Measurements from ENCODE around the gene CCNT1.

The CCNT1 gene

DNA sequence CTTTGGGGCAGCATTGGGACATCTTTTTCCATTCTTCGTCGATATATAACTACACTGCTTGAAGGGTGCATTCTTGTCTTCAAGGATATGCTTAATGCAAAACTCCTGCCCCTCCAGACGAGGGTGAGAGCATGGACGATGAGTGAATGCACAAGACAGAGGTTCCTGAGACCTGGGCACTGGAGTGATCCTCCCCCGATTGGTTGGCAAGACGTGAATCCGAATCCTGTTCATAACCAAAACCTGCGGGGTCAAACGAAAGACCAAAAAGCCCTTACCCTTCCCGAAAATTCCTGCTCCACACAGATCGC lies 35.2 kb downstream of the CCNT1 start:
- H3K36me3 ChIP-seq: peaks cover 39% of the 10 kb centered on the region
- H3K4me1 ChIP-seq: no peaks in the 10 kb centered on the region
- H3K9me3 ChIP-seq: no peaks in the 10 kb centered on the region
- no peak for DNase-seq
- no peaks in the 10 kb centered on the region for H3K27me3 ChIP-seq
- TF ChIP-seq, protein P1, sequence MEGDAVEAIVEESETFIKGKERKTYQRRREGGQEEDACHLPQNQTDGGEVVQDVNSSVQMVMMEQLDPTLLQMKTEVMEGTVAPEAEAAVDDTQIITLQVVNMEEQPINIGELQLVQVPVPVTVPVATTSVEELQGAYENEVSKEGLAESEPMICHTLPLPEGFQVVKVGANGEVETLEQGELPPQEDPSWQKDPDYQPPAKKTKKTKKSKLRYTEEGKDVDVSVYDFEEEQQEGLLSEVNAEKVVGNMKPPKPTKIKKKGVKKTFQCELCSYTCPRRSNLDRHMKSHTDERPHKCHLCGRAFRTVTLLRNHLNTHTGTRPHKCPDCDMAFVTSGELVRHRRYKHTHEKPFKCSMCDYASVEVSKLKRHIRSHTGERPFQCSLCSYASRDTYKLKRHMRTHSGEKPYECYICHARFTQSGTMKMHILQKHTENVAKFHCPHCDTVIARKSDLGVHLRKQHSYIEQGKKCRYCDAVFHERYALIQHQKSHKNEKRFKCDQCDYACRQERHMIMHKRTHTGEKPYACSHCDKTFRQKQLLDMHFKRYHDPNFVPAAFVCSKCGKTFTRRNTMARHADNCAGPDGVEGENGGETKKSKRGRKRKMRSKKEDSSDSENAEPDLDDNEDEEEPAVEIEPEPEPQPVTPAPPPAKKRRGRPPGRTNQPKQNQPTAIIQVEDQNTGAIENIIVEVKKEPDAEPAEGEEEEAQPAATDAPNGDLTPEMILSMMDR (IDR thresholded peaks at IDR 0.05; ENCODE audit: low read depth, low read length): no peak
- H3K4me3 ChIP-seq (ENCODE audit: low read depth, low read length): peak overlapping the region; percentile 83

DNA sequence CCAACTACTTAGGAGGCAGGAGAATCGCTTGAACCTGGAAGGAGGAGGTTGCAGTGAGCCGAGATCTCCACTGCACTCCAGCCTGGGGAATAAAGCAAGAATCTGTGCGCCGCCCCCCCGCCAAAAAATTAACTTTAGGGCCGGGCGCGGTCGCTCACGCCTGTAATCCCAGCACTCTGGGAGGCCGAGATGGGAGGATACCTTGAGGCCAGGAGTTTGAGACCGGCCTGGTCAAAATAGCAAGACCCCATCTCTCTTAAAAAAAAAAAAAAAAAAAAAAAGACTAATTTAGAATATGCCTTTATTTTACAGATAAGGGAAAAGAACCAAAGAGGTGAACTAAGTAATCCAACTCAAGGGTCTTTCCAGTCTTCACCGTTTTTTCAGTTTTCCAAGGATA lies 35.6 kb downstream of the CCNT1 start:
- Histone ChIP-seq H3K27me3 (no peaks in the 10 kb centered on the region), H3K4me3 (ENCODE audit: low read depth, low read length) (peak overlapping the region; percentile 83), H3K4me1 (no peaks in the 10 kb centered on the region), H3K9me3 (no peaks in the 10 kb centered on the region), H3K36me3 (peaks cover 44% of the 10 kb centered on the region)
- DNase-seq: no peak
- TF ChIP-seq, protein P1 (IDR thresholded peaks at IDR 0.05; ENCODE audit: low read depth, low read length): no peak

DNA sequence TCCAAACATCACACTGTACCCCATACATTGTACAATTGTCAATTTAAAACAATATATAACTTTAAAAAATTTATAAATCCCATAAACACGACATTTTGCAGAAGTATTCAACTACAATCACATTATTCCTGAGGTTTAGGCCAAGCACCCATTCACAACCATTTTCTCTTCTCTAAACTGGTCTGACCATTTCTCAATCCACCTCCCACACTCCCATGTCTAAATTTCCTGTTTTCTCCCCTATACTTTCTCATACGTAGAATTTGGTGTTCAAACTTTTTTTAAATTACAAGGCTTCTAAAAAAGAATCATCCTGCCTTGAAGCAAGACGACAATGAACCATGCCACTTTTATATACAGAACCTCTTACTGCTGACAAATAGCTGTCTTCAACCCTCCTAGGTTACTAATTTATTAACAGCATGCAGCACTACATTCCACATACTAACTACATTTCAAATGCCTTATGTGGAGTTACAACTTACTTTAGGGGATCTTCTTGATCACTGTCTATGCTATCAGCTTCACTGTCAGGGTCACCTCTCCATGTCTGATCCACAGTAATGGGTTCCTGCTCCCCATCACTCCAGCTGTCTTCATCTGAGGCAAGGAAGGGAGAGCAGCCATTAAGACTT lies 37.8 kb downstream of the CCNT1 start:
- DNase-seq: no peak
- Histone ChIP-seq H3K36me3 (peaks cover 63% of the 10 kb centered on the region), H3K27me3 (no peaks in the 10 kb centered on the region), H3K4me3 (ENCODE audit: low read depth, low read length) (peak overlapping the region; percentile 2; the same call in 1 of the 2 replicates), H3K9me3 (no peaks in the 10 kb centered on the region), H3K4me1 (no peaks in the 10 kb centered on the region)
- TF ChIP-seq, protein P1 (IDR thresholded peaks at IDR 0.05; ENCODE audit: low read depth, low read length): no peak

DNA sequence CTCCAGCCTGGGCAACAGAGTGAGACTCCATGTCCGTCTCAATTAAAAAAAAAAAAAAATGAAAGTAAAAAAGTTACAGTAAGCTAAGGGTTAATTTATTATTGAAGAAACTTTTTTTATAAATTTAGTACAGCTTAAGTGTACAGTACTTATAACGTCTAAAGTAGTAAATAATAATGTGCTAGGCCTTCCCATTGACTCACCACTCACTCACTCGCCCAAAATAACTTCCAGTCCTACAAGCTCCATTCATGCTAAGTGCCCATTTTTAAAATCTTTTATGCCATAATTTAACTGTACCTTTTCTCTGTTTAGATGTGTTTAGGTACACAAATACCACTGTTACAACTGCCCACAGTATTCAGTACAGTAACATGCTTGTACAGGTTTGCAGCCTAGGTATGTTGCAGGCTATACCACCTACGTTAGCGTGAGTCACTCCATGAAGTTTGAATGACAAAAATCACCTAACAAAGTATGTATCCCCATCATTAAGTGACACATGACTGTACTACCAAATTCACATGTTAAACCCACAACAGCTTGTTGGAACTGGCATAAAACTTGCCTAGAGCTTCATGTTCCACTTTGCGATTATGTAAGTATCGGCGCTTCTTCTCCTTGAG lies 45.2 kb downstream of the CCNT1 start:
- Histone ChIP-seq H3K9me3 (no peaks in the 10 kb centered on the region), H3K4me3 (ENCODE audit: low read depth, low read length) (no peak overlapping the region), H3K27me3 (no peaks in the 10 kb centered on the region), H3K36me3 (peaks cover 94% of the 10 kb centered on the region), H3K4me1 (no peaks in the 10 kb centered on the region)
- DNase-seq: no peak
- TF ChIP-seq, protein P1 (IDR thresholded peaks at IDR 0.05; ENCODE audit: low read depth, low read length): no peak

DNA sequence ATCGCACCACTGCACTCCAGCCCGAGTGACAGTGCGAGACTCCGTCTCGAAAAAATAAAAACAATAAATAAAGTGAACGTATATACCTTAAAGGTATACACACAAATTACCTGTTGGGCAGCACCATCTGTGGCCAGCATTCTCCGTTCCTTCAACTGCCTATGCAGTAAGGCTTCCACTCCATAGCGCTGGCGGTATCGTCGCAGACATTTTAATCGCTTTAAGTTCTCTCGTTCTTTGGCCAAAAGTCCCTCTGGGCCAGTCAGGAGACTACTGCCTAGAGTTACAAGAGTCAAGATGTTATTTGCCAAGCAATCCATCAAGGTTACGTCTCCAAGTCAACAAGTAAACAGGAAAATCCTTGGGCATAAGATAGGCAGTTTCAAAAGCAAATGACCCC lies 47.5 kb downstream of the CCNT1 start:
- TF ChIP-seq, protein P1 (IDR thresholded peaks at IDR 0.05; ENCODE audit: low read depth, low read length): no peak
- peaks cover 97% of the 10 kb centered on the region for H3K36me3 ChIP-seq
- no peak overlapping the region for H3K4me3 ChIP-seq (ENCODE audit: low read depth, low read length)
- H3K27me3 ChIP-seq: no peaks in the 10 kb centered on the region
- H3K4me1 ChIP-seq: no peaks in the 10 kb centered on the region
- no peaks in the 10 kb centered on the region for H3K9me3 ChIP-seq
- no peak for DNase-seq

DNA sequence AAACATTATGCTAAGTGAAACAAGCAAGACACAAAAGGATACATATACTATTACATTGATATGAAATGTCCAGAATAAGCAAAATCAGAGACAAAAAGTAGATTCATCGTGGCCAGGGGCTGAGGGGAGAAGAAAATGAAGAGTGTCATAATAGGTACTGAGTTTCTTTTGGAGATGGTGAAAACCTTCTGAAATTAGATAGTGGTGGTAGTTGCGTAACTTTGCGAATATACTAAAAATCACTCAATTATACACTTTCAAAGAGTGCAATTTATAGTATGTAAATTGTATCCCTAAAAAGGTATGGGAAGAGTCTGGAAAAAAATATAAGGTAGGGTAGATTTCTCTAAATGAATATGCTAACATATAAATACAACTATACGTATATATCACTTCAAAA lies 56.6 kb downstream of the CCNT1 start:
- no peaks in the 10 kb centered on the region for H3K9me3 ChIP-seq
- H3K36me3 ChIP-seq: peaks cover 92% of the 10 kb centered on the region
- DNase-seq: no peak
- H3K27me3 ChIP-seq: no peaks in the 10 kb centered on the region; the same call in 1 of the 2 replicates
- no peak overlapping the region for H3K4me3 ChIP-seq (ENCODE audit: low read depth, low read length)
- TF ChIP-seq, protein P1 (IDR thresholded peaks at IDR 0.05; ENCODE audit: low read depth, low read length): no peak
- H3K4me1 ChIP-seq: no peaks in the 10 kb centered on the region

Measured in BE2C (cell line).